UCSD-AML1 (cell line): ENCODE results near the gene SNX2.

Experiments used
- DNase-seq: peaks from one replicate; lab custom pipeline; 2025; ENCODE audit not compliant: unreplicated experiment; lab: John Stamatoyannopoulos, UW

Gene SNX2

GRCh38 chr5:122772446-122772845, 2.4 kb upstream of the SNX2 start:
- no peak for DNase-seq

- no peak for DNase-seq
Measured at GRCh38 chr5:122773619-122774018, 1.3 kb upstream of the SNX2 start.

- no peak for DNase-seq
Measured at GRCh38 chr5:122774519-122774860, 390 bp upstream of the SNX2 start.

DNA sequence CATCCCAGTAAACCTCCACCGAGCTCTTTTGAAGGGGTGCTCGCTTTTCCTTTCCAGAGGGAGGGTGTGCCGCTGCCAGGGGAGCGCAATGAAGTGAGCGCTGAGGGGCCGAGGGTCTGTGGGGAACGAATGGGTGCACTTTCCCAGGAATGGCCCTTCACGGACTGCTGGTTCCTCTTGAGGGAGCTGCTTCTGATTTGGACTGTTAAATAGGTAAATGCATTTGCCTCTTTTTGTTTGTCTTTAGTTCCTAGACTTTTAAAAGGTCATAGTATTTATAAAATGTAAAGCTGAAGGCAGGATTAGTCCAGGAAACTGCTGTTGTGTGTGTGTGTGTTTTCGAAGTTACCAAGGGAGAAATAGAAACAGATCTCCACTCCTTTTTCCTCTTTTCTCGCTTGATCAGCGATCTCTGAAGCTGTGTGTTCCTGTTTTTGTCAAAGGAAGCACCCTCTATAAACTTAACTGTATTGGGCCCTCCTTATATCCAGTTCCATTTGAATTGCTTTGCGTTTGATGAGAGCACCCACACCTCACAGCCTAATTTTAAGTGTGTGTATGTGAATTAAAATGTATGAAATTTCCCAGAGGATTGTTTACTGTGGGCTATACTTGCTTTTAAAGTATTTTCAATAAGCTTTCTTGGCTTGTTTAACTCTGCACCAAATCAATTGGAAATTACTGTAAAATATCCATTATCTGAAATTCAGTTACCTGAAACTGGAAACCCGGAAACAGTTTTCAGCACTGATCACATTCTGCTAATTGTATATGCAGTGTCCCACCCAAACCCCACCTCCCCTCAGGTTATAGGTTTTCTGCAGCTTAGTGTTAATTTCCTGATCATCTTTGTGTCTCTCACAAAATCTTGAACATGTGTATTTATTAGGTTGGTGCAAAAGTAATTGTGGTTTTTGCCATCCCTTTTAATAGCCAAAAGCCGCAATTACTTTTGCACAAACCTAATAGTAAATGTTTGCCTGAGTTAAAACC, 966 bp downstream of the SNX2 start:
- no peak for DNase-seq

- DNase-seq, result no peak
Measured at GRCh38 chr5:122778157-122778556, 3.3 kb downstream of the SNX2 start.

DNA sequence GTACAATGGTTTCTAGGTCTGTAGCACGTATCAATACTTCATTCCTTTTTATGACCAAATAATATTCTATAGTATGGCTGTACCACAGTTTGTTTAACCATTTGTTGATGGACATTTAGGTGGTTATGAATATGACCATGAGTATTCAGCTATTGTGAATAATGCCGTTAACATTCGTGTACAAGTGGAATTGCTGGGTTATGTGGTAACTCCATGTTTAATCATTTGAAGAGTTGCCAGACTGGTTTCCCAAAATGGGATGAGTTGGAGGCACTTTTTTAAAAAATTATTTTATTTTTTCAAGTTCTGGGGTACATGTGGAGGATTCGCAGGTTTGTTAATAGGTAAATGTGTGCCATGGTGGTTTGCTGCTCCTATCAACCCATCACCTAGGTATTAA, 4.6 kb downstream of the SNX2 start:
- no peak for DNase-seq

DNA sequence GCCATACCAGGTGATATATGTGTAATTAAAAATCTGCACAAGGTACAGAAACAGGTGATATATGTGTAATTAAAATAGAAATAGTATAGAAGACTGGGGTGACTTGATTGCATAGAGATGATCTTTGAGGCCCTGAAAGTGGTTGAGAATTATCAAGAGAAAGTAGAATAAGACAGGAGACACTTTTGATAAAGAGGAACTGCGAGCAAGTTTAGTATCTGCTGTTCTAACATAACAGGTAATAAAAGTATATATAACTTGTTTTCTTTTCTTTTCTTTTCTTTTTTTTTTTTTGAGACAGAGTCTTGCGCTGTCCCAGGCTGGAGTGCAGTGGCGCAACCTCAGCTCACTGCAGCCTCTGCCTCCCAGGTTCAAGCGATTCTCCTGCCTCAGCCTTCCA, 5.4 kb downstream of the SNX2 start:
- DNase-seq, result no peak

- DNase-seq, result no peak
Measured at GRCh38 chr5:122781465-122781864, 6.6 kb downstream of the SNX2 start.

GRCh38 chr5:122785294-122785693, 10.4 kb downstream of the SNX2 start:
- DNase-seq, result no peak

DNA sequence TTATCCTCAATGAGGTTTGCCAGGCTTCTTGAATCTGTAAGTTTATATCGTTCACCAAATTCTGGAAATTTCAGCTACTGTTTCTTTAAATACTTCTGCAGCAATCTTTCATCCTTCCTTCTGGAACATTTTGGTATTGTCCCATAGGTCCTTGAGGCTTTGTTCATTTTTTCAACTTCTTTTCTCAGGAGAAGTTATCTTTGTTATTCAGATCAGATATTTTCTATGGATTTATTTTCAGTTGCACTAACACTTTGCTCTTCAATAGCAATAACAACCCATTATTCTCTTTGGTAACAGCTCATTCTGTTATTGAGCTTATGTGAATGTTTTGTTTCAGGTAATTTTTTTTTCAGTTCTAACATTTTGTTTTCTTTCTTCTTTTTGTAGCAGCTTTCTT, 13.5 kb downstream of the SNX2 start:
- no peak for DNase-seq

DNA sequence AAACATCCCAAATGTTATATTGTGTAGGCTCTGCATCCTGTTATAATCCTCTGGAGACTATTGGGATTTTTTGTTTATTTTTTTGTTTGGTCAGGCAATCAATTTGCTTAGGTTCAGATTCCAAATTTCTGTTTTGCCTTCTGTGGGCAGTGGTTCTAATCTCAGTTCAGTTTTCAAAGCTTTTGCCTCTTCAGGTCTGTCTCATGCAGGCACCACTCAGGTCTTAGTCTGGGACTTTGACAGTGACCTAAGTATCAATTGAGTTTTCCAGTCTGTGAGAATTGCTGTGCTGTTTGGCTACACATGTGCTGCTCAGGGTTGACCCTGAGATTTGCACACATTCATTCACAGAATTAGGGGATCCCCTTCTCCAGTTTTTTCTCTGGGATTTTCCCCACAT, 14.1 kb downstream of the SNX2 start:
- no peak for DNase-seq

DNA sequence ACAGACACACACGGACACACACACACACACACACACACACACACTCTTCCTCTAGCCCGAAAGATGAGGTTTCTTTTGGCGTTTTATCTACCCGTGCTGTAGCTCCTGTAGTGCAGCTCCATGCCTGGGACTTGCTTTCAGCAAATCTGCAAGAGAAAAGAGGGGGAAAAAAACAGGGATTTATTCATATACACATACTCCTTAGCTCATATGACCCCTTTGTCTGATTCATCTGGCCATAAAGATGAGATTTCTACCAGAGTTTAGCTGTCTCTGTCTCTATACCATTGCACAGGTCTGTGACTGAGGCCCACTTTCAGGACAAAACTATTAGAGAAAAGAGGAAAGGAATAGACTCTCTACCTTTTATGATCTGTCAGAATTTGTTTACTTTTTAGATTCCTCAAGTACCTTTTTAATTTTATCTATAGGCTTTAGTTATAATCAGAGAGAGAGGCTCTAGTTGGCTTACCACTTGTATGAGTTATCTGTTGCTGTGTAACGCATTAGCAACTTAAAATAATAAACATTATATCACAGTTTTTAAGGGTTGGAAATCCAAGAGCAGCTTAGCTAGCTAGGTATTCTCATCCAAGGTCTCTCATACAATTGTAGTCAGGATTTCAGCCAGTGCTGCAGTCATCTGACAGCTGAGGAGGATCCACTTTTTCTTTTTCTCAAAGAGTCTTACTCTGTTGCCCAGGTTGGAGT, 14.7 kb downstream of the SNX2 start:
- no peak for DNase-seq

- no peak for DNase-seq
Measured at GRCh38 chr5:122790354-122791103, 15.6 kb downstream of the SNX2 start.

GRCh38 chr5:122805481-122805880, 30.6 kb downstream of the SNX2 start:
- DNase-seq, result no peak

DNA sequence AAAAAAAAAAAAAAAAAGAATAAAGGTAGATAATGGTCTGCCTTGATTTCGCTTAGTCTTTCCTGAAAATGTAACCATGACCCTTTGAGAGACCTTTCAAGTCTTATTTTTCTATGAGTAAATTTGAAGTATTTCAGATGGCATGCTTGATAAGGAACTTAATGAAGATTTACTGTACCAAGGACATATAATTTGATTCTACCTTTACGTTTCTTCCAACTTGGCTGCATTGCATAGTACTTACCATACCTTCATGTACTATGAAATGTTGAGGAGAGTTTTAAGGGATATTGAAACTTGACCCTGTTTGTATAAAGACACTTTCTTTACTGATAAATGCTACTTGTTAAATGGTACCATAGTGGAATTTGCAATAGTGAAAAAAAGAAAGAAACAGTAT, 35.5 kb downstream of the SNX2 start:
- no peak for DNase-seq

- DNase-seq, result no peak
Measured at GRCh38 chr5:122815218-122815767, 40.4 kb downstream of the SNX2 start.

DNA sequence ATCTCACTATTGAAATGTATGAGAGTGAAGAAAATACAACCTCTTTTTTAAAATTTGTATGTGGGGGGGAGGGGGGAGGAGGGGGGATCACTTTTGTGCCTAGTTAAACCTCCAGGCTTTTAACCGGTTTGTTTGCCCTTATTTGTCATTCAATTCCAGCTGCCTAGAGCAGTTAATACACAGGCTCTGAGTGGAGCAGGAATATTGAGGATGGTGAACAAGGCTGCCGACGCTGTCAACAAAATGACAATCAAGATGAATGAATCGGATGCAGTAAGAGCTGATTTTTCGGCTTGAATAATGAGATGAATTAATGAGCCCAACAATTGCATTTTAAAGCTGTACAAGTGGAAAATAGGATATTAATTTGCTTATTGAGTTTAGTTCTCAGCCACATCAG, 41.9 kb downstream of the SNX2 start:
- no peak for DNase-seq

- no peak for DNase-seq
Measured at GRCh38 chr5:122831984-122832383, 57.1 kb downstream of the SNX2 start.

GRCh38 chr5:122835681-122836080, 60.8 kb downstream of the SNX2 start:
- DNase-seq, result no peak

- no peak for DNase-seq
Measured at GRCh38 chr5:122836947-122837346, 62.1 kb downstream of the SNX2 start.

DNA sequence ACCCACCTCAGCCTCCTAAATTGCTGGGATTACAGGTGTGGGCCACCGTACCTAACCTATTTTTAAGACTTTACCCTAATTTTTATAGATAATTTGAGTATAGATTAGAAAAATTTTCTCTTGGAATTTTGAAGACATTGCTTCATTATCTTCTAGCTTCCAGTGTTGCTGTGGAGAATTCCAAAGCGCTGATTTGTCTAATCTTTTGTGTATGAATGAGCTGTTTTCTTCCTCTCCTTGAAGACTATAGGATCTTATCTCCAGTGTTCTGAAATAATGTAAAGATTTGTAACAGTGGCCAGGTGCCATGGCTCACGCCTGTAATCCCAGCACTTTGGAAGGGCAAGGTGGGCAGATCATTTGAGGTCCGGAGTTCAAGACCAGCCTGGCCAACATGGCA, 64.9 kb downstream of the SNX2 start:
- no peak for DNase-seq
